PC-9 (cell line): Measurements from ENCODE around the gene PKNOX2. TPM values are rescaled to one million over a fixed set of nuclear protein-coding genes. Genes with fewer than 3 reads are reported as not detected.

ENCODE experiments used
- BruUV-seq: library from RNA; stranded (reverse); fragments of 400-500 nt; replicated peaks from 2 replicates; lab custom pipeline; 2021; lab: Mats Ljungman, UMichigan
- CTCF ChIA-PET: fragments of 300-600 bp; sonication (Branson Sonifier 250); formaldehyde crosslinking; loops from one replicate; lab custom pipeline; 2022; ENCODE audit warnings: antibody characterized with exemption; lab: Charles Lee
- POLR2A ChIA-PET: fragments of 300-600 bp; sonication (Branson Sonifier 250); formaldehyde crosslinking; loops from one replicate; lab custom pipeline; 2022; ENCODE audit warnings: antibody characterized with exemption; ENCODE audit not compliant: unreplicated experiment; lab: Charles Lee
- DNase-seq, 2 experiments: peaks; one replicate each; pipeline versions ENCODE4 v3.0.0 to v3.0.0-alpha.2; 2015 to 2022; ENCODE audit warnings: mixed read lengths in 1 of 2
- H2AFZ ChIP-seq: fragments of 200-600 bp; sonication (generic); 2 replicates; pipeline ENCODE4 v1.8.1; 2017; ENCODE audit warnings: antibody characterized with exemption
- H3F3A ChIP-seq: fragments of 200-600 bp; sonication (generic); 2 replicates; pipeline ENCODE4 v1.8.1; 2017; ENCODE audit warnings: antibody characterized with exemption, mild to moderate bottlenecking, low read depth; ENCODE audit not compliant: insufficient read depth
- H3K27ac ChIP-seq: fragments of 200-600 bp; sonication (generic); 2 replicates; pipeline ENCODE4 v1.6.1; 2016; ENCODE audit warnings: mixed run types
- H3K27me3 ChIP-seq: fragments of 200-600 bp; sonication (generic); 2 replicates; pipeline ENCODE4 v1.6.1; 2016; ENCODE audit warnings: low read depth, mixed run types; ENCODE audit not compliant: insufficient read depth
- H3K36me3 ChIP-seq: fragments of 200-600 bp; sonication (generic); 2 replicates; pipeline ENCODE4 v1.6.1; 2016; ENCODE audit warnings: low read depth, mixed run types
- H3K4me1 ChIP-seq: fragments of 200-600 bp; sonication (generic); replicated peaks from 2 replicates; pipeline ENCODE4 v1.6.1; 2016; ENCODE audit warnings: mixed run types; ENCODE audit not compliant: insufficient read depth
- H3K4me2 ChIP-seq: fragments of 200-600 bp; sonication (generic); 2 replicates; pipeline ENCODE4 v1.6.1; 2017; ENCODE audit warnings: mixed run types
- H3K4me3 ChIP-seq: fragments of 200-600 bp; sonication (generic); 2 replicates; pipeline ENCODE4 v1.6.1; 2016; ENCODE audit warnings: mixed run types
- H3K79me2 ChIP-seq: fragments of 200-600 bp; sonication (generic); 2 replicates; pipeline ENCODE4 v1.6.1; 2017; ENCODE audit warnings: low read depth, mixed run types
- H3K9me2 ChIP-seq: fragments of 200-600 bp; sonication (generic); 2 replicates; pipeline ENCODE4 v1.8.1; 2017; ENCODE audit warnings: mild to moderate bottlenecking; ENCODE audit not compliant: insufficient read depth
- H3K9me3 ChIP-seq: fragments of 200-600 bp; sonication (generic); 2 replicates; pipeline ENCODE4 v1.8.1; 2016; ENCODE audit warnings: low read depth; ENCODE audit not compliant: insufficient read depth
- H4K20me1 ChIP-seq: fragments of 200-600 bp; sonication (generic); 2 replicates; pipeline ENCODE4 v1.8.1; 2017; ENCODE audit not compliant: insufficient read depth
- EZH2 ChIP-seq: fragments of 200-600 bp; sonication (generic); IDR thresholded peaks from 2 replicates; pipeline ENCODE4 v1.8.0; 2017; ENCODE audit warnings: antibody characterized with exemption, low read depth
- intact Hi-C: fragments of 100-400 bp; cut with micrococcal nuclease; formaldehyde crosslinking; loops from one replicate; pipeline ENCODE4 v1.10.0; 2022; ENCODE audit not compliant: unreplicated experiment
- total RNA-seq: library from RNA; stranded (reverse); gene quantifications from 2 replicates; pipeline ENCODE4 v1.2.3, GENCODE V29; 2021
- TF ChIP-seq, protein P1 (sequence below): fragments of 200-600 bp; sonication (generic); conservative IDR thresholded peaks from 2 replicates; pipeline ENCODE4 v1.6.1; 2017; ENCODE audit warnings: mixed run types, antibody characterized with exemption, mild to moderate bottlenecking, moderate library complexity

The PKNOX2 gene
- total RNA-seq, 1 experiment from 2014 or later = not detected

DNA sequence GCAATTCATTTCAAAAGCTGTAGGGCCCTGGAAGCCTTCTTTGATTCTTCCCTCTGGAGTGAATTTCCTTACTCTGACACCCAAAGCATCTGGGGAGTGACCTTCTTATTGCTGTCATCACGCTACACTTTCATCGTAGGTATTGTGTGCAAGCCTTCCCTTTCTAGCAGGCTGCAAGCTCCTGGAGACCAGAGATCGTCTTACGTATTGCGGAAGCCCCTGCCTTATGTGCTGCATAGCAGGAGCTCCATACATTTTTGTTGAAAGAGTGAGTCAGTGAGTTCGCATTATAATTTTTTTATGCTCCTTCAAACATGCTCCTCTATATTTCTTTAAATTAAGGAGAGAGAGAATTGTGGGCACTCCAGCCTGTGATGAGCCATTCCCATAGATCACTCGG lies 32.0 kb upstream of the PKNOX2 start:
- H2AFZ ChIP-seq = no peak overlapping the region
- H3K79me2 ChIP-seq = no peaks in the 10 kb centered on the region
- no peaks in the 10 kb centered on the region for H4K20me1 ChIP-seq
- H3K4me2 ChIP-seq = no peak overlapping the region
- intact Hi-C loops = no loop called here
- no peak for TF ChIP-seq EZH2
- TF ChIP-seq, protein P1, sequence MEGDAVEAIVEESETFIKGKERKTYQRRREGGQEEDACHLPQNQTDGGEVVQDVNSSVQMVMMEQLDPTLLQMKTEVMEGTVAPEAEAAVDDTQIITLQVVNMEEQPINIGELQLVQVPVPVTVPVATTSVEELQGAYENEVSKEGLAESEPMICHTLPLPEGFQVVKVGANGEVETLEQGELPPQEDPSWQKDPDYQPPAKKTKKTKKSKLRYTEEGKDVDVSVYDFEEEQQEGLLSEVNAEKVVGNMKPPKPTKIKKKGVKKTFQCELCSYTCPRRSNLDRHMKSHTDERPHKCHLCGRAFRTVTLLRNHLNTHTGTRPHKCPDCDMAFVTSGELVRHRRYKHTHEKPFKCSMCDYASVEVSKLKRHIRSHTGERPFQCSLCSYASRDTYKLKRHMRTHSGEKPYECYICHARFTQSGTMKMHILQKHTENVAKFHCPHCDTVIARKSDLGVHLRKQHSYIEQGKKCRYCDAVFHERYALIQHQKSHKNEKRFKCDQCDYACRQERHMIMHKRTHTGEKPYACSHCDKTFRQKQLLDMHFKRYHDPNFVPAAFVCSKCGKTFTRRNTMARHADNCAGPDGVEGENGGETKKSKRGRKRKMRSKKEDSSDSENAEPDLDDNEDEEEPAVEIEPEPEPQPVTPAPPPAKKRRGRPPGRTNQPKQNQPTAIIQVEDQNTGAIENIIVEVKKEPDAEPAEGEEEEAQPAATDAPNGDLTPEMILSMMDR = no peak
- DNase-seq = peak in 1 of 2 experiments; percentile 47
- no peaks in the 10 kb centered on the region for H3F3A ChIP-seq
- no TSS peak for BruUV-seq
- H3K36me3 ChIP-seq = no peaks in the 10 kb centered on the region
- POLR2A ChIA-PET = no interaction called here
- CTCF ChIA-PET = no interaction called here
- H3K9me2 ChIP-seq = no peaks in the 10 kb centered on the region
- no peak overlapping the region for H3K27ac ChIP-seq
- no peak overlapping the region for H3K4me3 ChIP-seq
- H3K27me3 ChIP-seq = no peaks in the 10 kb centered on the region
- no peaks in the 10 kb centered on the region for H3K4me1 ChIP-seq
- H3K9me3 ChIP-seq = no peaks in the 10 kb centered on the region

DNA sequence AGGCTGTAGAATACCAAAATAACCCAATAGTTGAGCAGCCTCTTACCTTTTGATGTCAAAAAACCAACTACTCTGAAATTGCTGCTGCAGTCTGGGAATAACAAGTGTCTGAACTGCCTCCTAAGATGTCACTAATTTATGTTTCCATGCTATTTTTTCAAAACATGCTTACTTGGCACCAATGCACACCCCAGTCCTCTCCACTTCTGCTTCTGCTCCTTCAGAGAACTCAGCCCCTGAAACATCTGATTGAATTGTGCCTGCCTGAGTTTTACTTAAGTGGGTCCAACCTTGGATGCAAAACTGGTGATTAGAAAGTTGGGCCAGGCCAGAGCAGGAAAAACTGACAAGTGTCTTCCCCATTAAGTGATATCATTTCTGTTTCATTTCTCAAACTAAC lies 28.6 kb upstream of the PKNOX2 start:
- Histone ChIP-seq H4K20me1 (no peaks in the 10 kb centered on the region), H3K4me3 (no peak overlapping the region), H3K79me2 (no peaks in the 10 kb centered on the region), H3K27ac (no peak overlapping the region), H2AFZ (no peak overlapping the region), H3K4me2 (no peak overlapping the region), H3K36me3 (no peaks in the 10 kb centered on the region), H3K4me1 (no peaks in the 10 kb centered on the region), H3K9me3 (no peaks in the 10 kb centered on the region), H3F3A (no peaks in the 10 kb centered on the region), H3K9me2 (no peaks in the 10 kb centered on the region), H3K27me3 (no peaks in the 10 kb centered on the region)
- POLR2A ChIA-PET = no interaction called here
- no TSS peak for BruUV-seq
- CTCF ChIA-PET = no interaction called here
- intact Hi-C loops = no loop called here
- no peak for TF ChIP-seq EZH2
- TF ChIP-seq, protein P1 = no peak
- no peak for DNase-seq

DNA sequence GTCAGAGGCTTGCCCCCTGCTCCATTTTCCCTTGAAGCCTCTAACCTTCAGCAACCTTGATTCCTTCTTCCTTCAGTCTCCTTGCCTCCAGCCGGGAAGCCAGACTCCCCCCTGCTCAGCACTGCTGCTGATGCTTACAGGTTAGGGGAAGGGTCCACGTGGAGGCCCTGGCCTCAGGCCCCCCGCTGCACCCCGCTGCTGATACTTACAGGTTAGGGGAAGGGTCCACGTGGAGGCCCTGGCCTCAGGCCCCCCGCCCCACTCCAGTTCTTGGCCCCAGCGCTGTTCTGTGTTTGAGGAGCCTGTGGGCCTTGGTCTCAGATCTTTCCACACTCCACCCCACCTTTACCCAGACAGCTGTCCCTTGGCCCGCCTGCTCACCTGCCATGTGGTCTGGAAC lies 25.6 kb upstream of the PKNOX2 start:
- Histone ChIP-seq H3K4me2 (no peak overlapping the region), H3K27me3 (no peaks in the 10 kb centered on the region), H3K4me1 (no peaks in the 10 kb centered on the region), H3K9me2 (no peaks in the 10 kb centered on the region), H3K27ac (no peak overlapping the region), H3K79me2 (no peaks in the 10 kb centered on the region), H3K9me3 (no peaks in the 10 kb centered on the region), H3K36me3 (no peaks in the 10 kb centered on the region), H3K4me3 (no peak overlapping the region), H4K20me1 (no peaks in the 10 kb centered on the region), H3F3A (no peaks in the 10 kb centered on the region), H2AFZ (no peak overlapping the region)
- intact Hi-C loops = no loop called here
- BruUV-seq = no TSS peak
- ChIA-PET CTCF (no interaction called here), POLR2A (no interaction called here)
- no peak for DNase-seq
- TF ChIP-seq EZH2 = no peak
- TF ChIP-seq, protein P1 = no peak
